OCI-LY3 (cell line): ENCODE results near the gene PTPRM.

Experiments
- CTCF ChIP-seq: fragments of 200-600, 300-600 bp; sonication (generic); IDR thresholded peaks from 2 replicates; pipeline ENCODE4 v1.5.1; 2014; ENCODE audit warnings: antibody characterized with exemption, low read length, low read depth
- EZH2phosphoT487 ChIP-seq: fragments of 200-600 bp; shearing (Covaris generic); IDR thresholded peaks from 2 replicates; pipeline ENCODE4 v1.6.1; 2018; ENCODE audit warnings: antibody characterized with exemption, mixed run types, low read depth

DNA sequence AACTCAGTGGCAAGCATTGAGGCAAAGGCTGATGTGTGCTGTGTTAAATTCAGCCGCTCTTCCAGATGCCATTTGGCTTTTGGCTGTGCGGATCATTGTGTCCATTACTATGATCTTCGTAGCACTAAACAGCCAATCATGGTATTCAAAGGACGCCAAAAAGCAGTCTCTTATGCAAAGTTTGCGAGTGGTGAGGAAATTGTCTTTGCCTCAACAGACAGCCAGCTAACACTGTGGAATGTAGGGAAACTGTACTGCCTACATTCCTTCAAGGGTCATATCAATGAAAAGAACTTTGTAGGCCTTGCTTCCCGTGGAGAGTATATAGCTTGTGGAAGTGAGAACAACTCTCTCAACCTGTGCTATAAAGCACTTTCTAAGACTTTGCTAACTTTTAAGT is 846.6 kb downstream of the PTPRM start:
- TF ChIP-seq CTCF, result no peak
- TF ChIP-seq EZH2phosphoT487, result no peak
